H1 (cell line): ENCODE data around the gene PPP1R1C. TPM values are rescaled to one million over a fixed set of nuclear protein-coding genes. Genes with fewer than 3 reads are reported as not detected.

ENCODE experiments used
- CTCF ChIA-PET: fragments of 300-600 bp; sonication (Branson Sonifier 250); formaldehyde crosslinking; loops from one replicate; lab custom pipeline; 2021; ENCODE audit not compliant: partially characterized antibody; lab: Charles Lee
- POLR2A ChIA-PET: fragments of 300-600 bp; sonication (Branson Sonifier 250); formaldehyde crosslinking; loops from one replicate; lab custom pipeline; 2021; ENCODE audit warnings: inconsistent platforms; ENCODE audit not compliant: partially characterized antibody; lab: Charles Lee
- DNase-seq, 2 experiments: peaks; one replicate each; pipeline versions ENCODE4 v3.0.0 to v3.0.0-alpha.2; 2010 to 2022; ENCODE audit warnings: low spot score in 2 of 2, low read depth in 1 of 2, mixed read lengths in 1 of 2
- FAIRE-seq: peaks from 2 replicates; lab custom pipeline; 2011; peaks lifted over from hg19 to GRCh38; lab: Jason Lieb, UNC
- H2AFZ ChIP-seq: 2 replicates; pipeline ENCODE4 v1.8.1; 2012; ENCODE audit warnings: low read length, inconsistent platforms
- H2AK5ac ChIP-seq: 2 replicates; pipeline ENCODE4 v1.6.1; 2013; ENCODE audit warnings: low read depth, low read length
- H2BK120ac ChIP-seq: replicated peaks from 2 replicates; pipeline ENCODE3; 2013; ENCODE audit warnings: low read depth, low read length, inconsistent platforms
- H2BK12ac ChIP-seq: 2 replicates; pipeline ENCODE4 v1.6.1; 2013; ENCODE audit warnings: low read depth, low read length
- H2BK15ac ChIP-seq: 2 replicates; pipeline ENCODE4 v1.6.1; 2013; ENCODE audit warnings: low read length
- H2BK20ac ChIP-seq: 2 replicates; pipeline ENCODE4 v1.6.1; 2013; ENCODE audit warnings: low read length
- H2BK5ac ChIP-seq: 2 replicates; pipeline ENCODE4 v1.6.1; 2013; ENCODE audit warnings: low read depth, low read length
- H3K14ac ChIP-seq: 2 replicates; pipeline ENCODE4 v1.6.1; 2013; ENCODE audit warnings: inconsistent platforms; ENCODE audit not compliant: insufficient read length
- H3K18ac ChIP-seq: 2 replicates; pipeline ENCODE4 v1.6.1; 2013; ENCODE audit warnings: low read length; ENCODE audit errors: extremely low read depth
- H3K23ac ChIP-seq: 2 replicates; pipeline ENCODE4 v1.6.1; 2013; ENCODE audit warnings: inconsistent platforms; ENCODE audit not compliant: insufficient read length
- H3K23me2 ChIP-seq: 2 replicates; pipeline ENCODE4 v1.6.1; 2013; ENCODE audit warnings: low read depth, low read length
- H3K27ac ChIP-seq: 2 replicates; pipeline ENCODE4 v1.6.1; 2011; ENCODE audit warnings: low read depth, low read length, inconsistent platforms
- H3K27me3 ChIP-seq, 4 experiments: replicated peaks in 1 of 4; 1 replicate in 1 of 4; 2 replicates in 3 of 4; pipeline versions ENCODE4 v1.6.1 to v1.8.1; 2011 to 2013; ENCODE audit warnings: low read length in 3 of 4, mild to moderate bottlenecking in 3 of 4, inconsistent platforms in 2 of 4, mixed read lengths in 2 of 4, moderate library complexity in 1 of 4; ENCODE audit not compliant: control insufficient read depth in 3 of 4, insufficient read depth in 3 of 4; ENCODE audit errors: extremely low read depth in 1 of 4
- H3K36me3 ChIP-seq, 4 experiments: 2 replicates each; pipeline versions ENCODE4 v1.6.1 to v1.8.1; 2011 to 2013; ENCODE audit warnings: mild to moderate bottlenecking in 4 of 4, low read length in 3 of 4, moderate library complexity in 2 of 4, control low read depth in 1 of 4, inconsistent platforms in 1 of 4; ENCODE audit not compliant: insufficient read depth in 4 of 4, control insufficient read depth in 2 of 4
- H3K4ac ChIP-seq: replicated peaks from 2 replicates; pipeline ENCODE3; 2013; ENCODE audit warnings: low read length, low read depth, mixed read lengths, inconsistent platforms; ENCODE audit not compliant: insufficient read length
- H3K4me1 ChIP-seq, 4 experiments: replicated peaks in 1 of 4; 1 replicate in 1 of 4; 2 replicates in 3 of 4; pipeline versions ENCODE4 v1.6.1 to v1.8.1; 2011 to 2013; ENCODE audit warnings: low read length in 3 of 4, inconsistent platforms in 2 of 4, mixed read lengths in 1 of 4; ENCODE audit not compliant: insufficient read depth in 4 of 4, control insufficient read depth in 3 of 4
- H3K4me2 ChIP-seq, 2 experiments: 2 replicates each; pipeline versions ENCODE4 v1.6.1 to v1.8.1; 2011 to 2013; ENCODE audit warnings: low read depth in 2 of 2, low read length in 2 of 2, control low read depth in 1 of 2, inconsistent platforms in 1 of 2, mild to moderate bottlenecking in 1 of 2; ENCODE audit not compliant: insufficient read depth in 1 of 2
- H3K4me3 ChIP-seq, 4 experiments: fragments of 200-600, 300-600 bp in 1 of 4; sonication (generic), shearing (Covaris generic), sonication (Bioruptor Twin) in 1 of 4; 2 replicates each; pipeline versions ENCODE4 v1.5.1 to v1.8.1; 2011 to 2016; ENCODE audit warnings: low read length in 4 of 4, low read depth in 3 of 4, control low read depth in 2 of 4, inconsistent platforms in 2 of 4, mild to moderate bottlenecking in 2 of 4, mixed read lengths in 1 of 4, moderate library complexity in 1 of 4; ENCODE audit not compliant: insufficient read depth in 2 of 4; ENCODE audit errors: extremely low read depth in 1 of 4
- H3K56ac ChIP-seq: replicated peaks from 2 replicates; pipeline ENCODE3; 2013; ENCODE audit warnings: low read depth, mild to moderate bottlenecking, mixed read lengths, low read length, inconsistent platforms; ENCODE audit not compliant: insufficient read length
- H3K79me1 ChIP-seq: 2 replicates; pipeline ENCODE4 v1.6.1; 2013; ENCODE audit warnings: low read depth, low read length, control low read depth
- H3K79me2 ChIP-seq, 2 experiments: 2 replicates each; pipeline versions ENCODE4 v1.6.1 to v1.8.1; 2012 to 2013; ENCODE audit warnings: low read length in 2 of 2, mild to moderate bottlenecking in 2 of 2, inconsistent platforms in 1 of 2; ENCODE audit not compliant: insufficient read depth in 2 of 2, control insufficient read depth in 1 of 2
- H3K9ac ChIP-seq, 4 experiments: replicated peaks in 1 of 4; 1 replicate in 1 of 4; 2 replicates in 3 of 4; pipeline versions ENCODE4 v1.6.1 to v1.8.1; 2011 to 2013; ENCODE audit warnings: low read depth in 3 of 4, low read length in 3 of 4, control low read depth in 2 of 4, mild to moderate bottlenecking in 2 of 4, moderate library complexity in 2 of 4, inconsistent platforms in 1 of 4; ENCODE audit errors: extremely low read depth in 1 of 4
- H3K9me3 ChIP-seq, 2 experiments: 2 replicates each; pipeline versions ENCODE4 v1.6.1 to v1.8.1; 2012 to 2013; ENCODE audit warnings: mild to moderate bottlenecking in 2 of 2, moderate library complexity in 2 of 2, control low read depth in 1 of 2, inconsistent platforms in 1 of 2, low read depth in 1 of 2, low read length in 1 of 2, mixed read lengths in 1 of 2; ENCODE audit not compliant: insufficient read depth in 2 of 2
- H4K20me1 ChIP-seq, 2 experiments: replicated peaks in 1 of 2; 2 replicates each; pipeline versions ENCODE3 to v1.8.1; 2011 to 2013; ENCODE audit warnings: inconsistent platforms in 2 of 2, low read length in 2 of 2, mild to moderate bottlenecking in 1 of 2; ENCODE audit not compliant: insufficient read depth in 2 of 2, control insufficient read depth in 1 of 2
- H4K5ac ChIP-seq: 2 replicates; pipeline ENCODE4 v1.6.1; 2013; ENCODE audit warnings: low read length, low read depth, mixed read lengths, inconsistent platforms; ENCODE audit not compliant: insufficient read length
- H4K8ac ChIP-seq: 2 replicates; pipeline ENCODE4 v1.8.0; 2013; ENCODE audit warnings: mild to moderate bottlenecking, moderate library complexity, low read length, inconsistent platforms; ENCODE audit not compliant: insufficient read depth; ENCODE audit errors: extremely low read depth
- H4K91ac ChIP-seq: replicated peaks from 2 replicates; pipeline ENCODE3; 2013; ENCODE audit warnings: low read length, mixed read lengths, inconsistent platforms; ENCODE audit not compliant: insufficient read length
- ATF3 ChIP-seq: IDR thresholded peaks from 2 replicates; pipeline ENCODE4 v1.6.1; 2011; ENCODE audit warnings: low read depth, mild to moderate bottlenecking, low read length; ENCODE audit not compliant: insufficient read depth
- BRCA1 ChIP-seq: IDR thresholded peaks from 2 replicates; pipeline ENCODE4 v1.6.1; 2012; ENCODE audit warnings: low read depth, low read length, improper control_type of control experiment
- GTF2F1 ChIP-seq: IDR thresholded peaks from 2 replicates; pipeline ENCODE4 v1.6.1; 2012; ENCODE audit warnings: low read depth, low read length, improper control_type of control experiment, borderline replicate concordance
- JUND ChIP-seq: IDR thresholded peaks from 2 replicates; pipeline ENCODE4 v1.6.1; 2011; ENCODE audit warnings: mild to moderate bottlenecking, improper control_type of control experiment, low read length
- MAFK ChIP-seq: IDR thresholded peaks from 2 replicates; pipeline ENCODE4 v1.6.1; 2012; ENCODE audit warnings: low read depth, mild to moderate bottlenecking, improper control_type of control experiment, low read length
- MAX ChIP-seq: IDR thresholded peaks from 2 replicates; pipeline ENCODE4 v1.6.1; 2012; ENCODE audit warnings: inconsistent platforms
- NANOG ChIP-seq: IDR thresholded peaks from 2 replicates; pipeline ENCODE4 v1.6.1; 2011; ENCODE audit warnings: low read length, low read depth, mild to moderate bottlenecking, inconsistent platforms; ENCODE audit not compliant: insufficient read depth, poor library complexity, severe bottlenecking
- POLR2A ChIP-seq, 2 experiments: IDR thresholded peaks; 1 replicate in 1 of 2; 2 replicates in 1 of 2; pipeline ENCODE4 v1.6.1; 2011; ENCODE audit warnings: low read depth in 2 of 2, low read length in 2 of 2, mild to moderate bottlenecking in 2 of 2; ENCODE audit errors: control extremely low read depth in 1 of 2
- SP4 ChIP-seq: IDR thresholded peaks from 2 replicates; pipeline ENCODE4 v1.6.1; 2012; ENCODE audit warnings: low read length, inconsistent platforms
- ZNF274 ChIP-seq: IDR thresholded peaks from 2 replicates; pipeline ENCODE4 v1.7.0; 2012; ENCODE audit warnings: low read length, borderline replicate concordance; ENCODE audit errors: extremely low read depth
- WGBS, 2 experiments: shearing (Covaris generic) in 1 of 2; methylation state at CpG; one replicate each; pipeline versions ENCODE4 v1.1.6 to v1.1.7; 2013 to 2015; ENCODE audit warnings: low lambda C conversion rate in 2 of 2, mixed read lengths in 2 of 2, inconsistent platforms in 1 of 2, low coverage in 1 of 2, missing lambda C conversion rate in 1 of 2; ENCODE audit not compliant: insufficient replicate concordance in 2 of 2, insufficient coverage in 1 of 2, insufficient read length in 1 of 2; ENCODE audit errors: extremely low coverage in 1 of 2, missing lambda C conversion rate in 1 of 2; 5-methylcytosine and 5-hydroxymethylcytosine counted together
- polyA plus RNA-seq, 7 experiments: library from polyadenylated mRNA; depleted of rRNA in 3 of 7; stranded (reverse) in 5 of 7; unstranded in 2 of 7; fragments of >200 nt in 5 of 7; fragments of 200-250 nt in 2 of 7; gene quantifications; 1 replicate in 5 of 7; 2 replicates in 1 of 7; 4 replicates in 1 of 7; pipeline versions ENCODE4 v1.2.1 to v1.2.3, GENCODE V29; 2011 to 2013; ENCODE audit warnings: missing spikeins in 2 of 7, mixed read lengths in 2 of 7
- total RNA-seq: library from RNA; stranded (reverse); fragmentation: NEBNext Ultra II Directional; extraction: Animal tissue kit (Norgen Biotek cat#: 25700); gene quantifications from 2 replicates; pipeline ENCODE4 v1.2.1, GENCODE V29; 2021

Gene PPP1R1C
- total and polyA plus RNA-seq, 2 of the 8 experiments (the other 6 are each of a cell fraction or from before 2014, with no cell fraction given): 1.3 to 5.3 TPM

GRCh38 chr2:181957668-181958067 is 28.0 kb upstream of the PPP1R1C start:
- Histone ChIP-seq H3K4me2 (no peak overlapping the region), H3K79me1 (no peaks in the 10 kb centered on the region), H2BK12ac (no peak overlapping the region), H2BK5ac (no peak overlapping the region), H4K8ac (no peak overlapping the region), H3K4ac (no peak overlapping the region), H2AFZ (no peak overlapping the region), H3K9me3 (no peaks in the 10 kb centered on the region; a peak in 1 of 4 replicates), H4K5ac (no peak overlapping the region), H3K23me2 (no peaks in the 10 kb centered on the region), H4K91ac (no peak overlapping the region), H2BK15ac (no peak overlapping the region), H3K56ac (no peak overlapping the region), H2BK120ac (no peak overlapping the region), H2BK20ac (no peak overlapping the region), H2AK5ac (no peak overlapping the region), H3K36me3 (no peaks in the 10 kb centered on the region), H3K79me2 (no peaks in the 10 kb centered on the region), H4K20me1 (no peaks in the 10 kb centered on the region), H3K27ac (no peak overlapping the region), H3K23ac (no peak overlapping the region), H3K18ac (no peak overlapping the region), H3K9ac (no peak overlapping the region), H3K4me1 (no peaks in the 10 kb centered on the region), H3K14ac (no peak overlapping the region), H3K27me3 (no peaks in the 10 kb centered on the region), H3K4me3 (no peak overlapping the region)
- 95% methylated on average over 4 of the region's 4 CpGs; no CpG with 5 or more reads in 1 of the 2 experiments for WGBS, 2 experiments
- POLR2A ChIA-PET: no interaction called here
- CTCF ChIA-PET: interaction anchor here (0.9 to 1.2 kb wide), 2 partner anchors 215 to 220 kb away, joined by 3 to 4 read pairs; no protein-coding TSS in a partner anchor
- DNase-seq (no peak), FAIRE-seq (no peak)
- no peak for TF ChIP-seq GTF2F1
- TF ChIP-seq POLR2A (IDR thresholded peaks at IDR 0.05; ENCODE audit: control extremely low read depth in 1 of 2, low read depth in 2 of 2, low read length in 2 of 2): no peak
- TF ChIP-seq JUND: no peak
- no peak for TF ChIP-seq MAFK
- no peak for TF ChIP-seq BRCA1
- TF ChIP-seq NANOG: no peak
- TF ChIP-seq SP4: no peak
- TF ChIP-seq MAX: no peak
- TF ChIP-seq ATF3: no peak
- no peak for TF ChIP-seq ZNF274
